Karpas-422 (cell line): ENCODE results near the gene GOLGA8T. TPM values are rescaled to one million over a fixed set of nuclear protein-coding genes. Genes with fewer than 3 reads are reported as not detected.

Experiments
- small RNA-seq: library from RNA; depleted of rRNA; stranded (forward); fragments of <200 nt; gene quantifications from one replicate; pipeline ENCODE3, GENCODE V24; 2014
- total RNA-seq: library from RNA; depleted of rRNA; stranded (reverse); fragments of >200 nt; shearing (Covaris generic); gene quantifications from 2 replicates; pipeline ENCODE4 v1.2.3, GENCODE V29; 2014; ENCODE audit warnings: low replicate concordance; rRNA removed

Gene GOLGA8T
- total RNA-seq, 1 experiment from 2014 or later = not detected

Small RNA genes within 50 kb of the gene (small RNA-seq; reads per million reads assigned to genes)
- not detected for gene AC120045.2
- gene RF00096 = 0.36 reads per million
- not detected for gene RN7SL469P
- not detected for gene RN7SL673P

Other genes starting within 250 kb of the GOLGA8T start
- gene GOLGA8J, start 52.1 kb upstream of the GOLGA8T start, total RNA-seq = not detected in 2 replicates